ENCODE results near the gene ENOX1. TPM values are rescaled to one million over a fixed set of nuclear protein-coding genes. Genes with fewer than 3 reads are reported as not detected.

ENOX1 gene
- total RNA-seq, 1 experiment from 2014 or later = 0.26 TPM

- POLR2A ChIA-PET = no interaction called here
- H3K9me3 Mint-ChIP-seq = no peaks in the 10 kb centered on the region
- H3K4me3 Mint-ChIP-seq = no peak overlapping the region
- TF ChIP-seq ATF6 (CRISPR knock-in tag; IDR thresholded peaks at IDR 0.05) (no peak), FOXP4 (CRISPR knock-in tag; IDR thresholded peaks at IDR 0.05) (no peak), RORB (CRISPR knock-in tag; IDR thresholded peaks at IDR 0.05) (no peak), NR1H2 (CRISPR knock-in tag; IDR thresholded peaks at IDR 0.05) (no peak), CREB1 (CRISPR knock-in tag; IDR thresholded peaks at IDR 0.05) (no peak), IRF2 (CRISPR knock-in tag; IDR thresholded peaks at IDR 0.05; ENCODE audit: borderline replicate concordance, low read depth) (no peak), PRDM15 (CRISPR knock-in tag; IDR thresholded peaks at IDR 0.05) (no peak), USF2 (CRISPR knock-in tag; IDR thresholded peaks at IDR 0.05) (no peak), E2F4 (CRISPR knock-in tag; IDR thresholded peaks at IDR 0.05; ENCODE audit: borderline replicate concordance, low read depth) (no peak), ZNF281 (CRISPR knock-in tag; IDR thresholded peaks at IDR 0.05) (no peak), CREM (CRISPR knock-in tag; IDR thresholded peaks at IDR 0.05) (no peak)
- H3K27ac Mint-ChIP-seq = no peak overlapping the region
- CTCF ChIA-PET = interaction anchor here (1.5 kb wide), 1 partner anchor 122 kb away, joined by 4 read pairs; no protein-coding TSS in a partner anchor
- H3K36me3 Mint-ChIP-seq = no peaks in the 10 kb centered on the region
- ATAC-seq (no peak), DNase-seq (ENCODE audit: low spot score) (no peak)
- H3K4me1 Mint-ChIP-seq = peaks cover 33% of the 10 kb centered on the region
- 0 out of 2 replicates have a peak, but pooled peaks cover 4% of the 10 kb centered on the region for H3K27me3 Mint-ChIP-seq (ENCODE audit: low read depth)
These were observed 480.4 kb downstream of the ENOX1 start for GRCh38 chr13:43306372-43306771.

GRCh38 chr13:43305416-43305815 is 481.4 kb downstream of the ENOX1 start:
- Mint-ChIP-seq H3K4me3 (no peak overlapping the region), H3K9me3 (no peaks in the 10 kb centered on the region), H3K27me3 (ENCODE audit: low read depth) (0 out of 2 replicates have a peak, but pooled peaks cover 4% of the 10 kb centered on the region), H3K27ac (no peak overlapping the region), H3K4me1 (peaks cover 28% of the 10 kb centered on the region), H3K36me3 (no peaks in the 10 kb centered on the region)
- no peak for TF ChIP-seq HMGA2 (CRISPR knock-in tag; IDR thresholded peaks at IDR 0.05)
- TF ChIP-seq RORB (CRISPR knock-in tag; IDR thresholded peaks at IDR 0.05) = no peak
- TF ChIP-seq NR2C2 (CRISPR knock-in tag; IDR thresholded peaks at IDR 0.05) = no peak
- no peak for TF ChIP-seq AFF4 (CRISPR knock-in tag; IDR thresholded peaks at IDR 0.05; ENCODE audit: borderline replicate concordance)
- no peak for ATAC-seq
- no peak for DNase-seq (ENCODE audit: low spot score)
- CTCF ChIA-PET = interaction anchor here (0.9 to 1.5 kb wide), 2 partner anchors 25 to 123 kb away, joined by 4 to 5 read pairs; no protein-coding TSS in a partner anchor
- POLR2A ChIA-PET = no interaction called here
